ENCODE data around the gene PTPRG. TPM values are rescaled to one million over a fixed set of nuclear protein-coding genes. Genes with fewer than 3 reads are reported as not detected.

The PTPRG gene
- total RNA-seq, 3 donors from 2014 or later, result 28.9 to 54.7 (median 40.4) TPM

DNA sequence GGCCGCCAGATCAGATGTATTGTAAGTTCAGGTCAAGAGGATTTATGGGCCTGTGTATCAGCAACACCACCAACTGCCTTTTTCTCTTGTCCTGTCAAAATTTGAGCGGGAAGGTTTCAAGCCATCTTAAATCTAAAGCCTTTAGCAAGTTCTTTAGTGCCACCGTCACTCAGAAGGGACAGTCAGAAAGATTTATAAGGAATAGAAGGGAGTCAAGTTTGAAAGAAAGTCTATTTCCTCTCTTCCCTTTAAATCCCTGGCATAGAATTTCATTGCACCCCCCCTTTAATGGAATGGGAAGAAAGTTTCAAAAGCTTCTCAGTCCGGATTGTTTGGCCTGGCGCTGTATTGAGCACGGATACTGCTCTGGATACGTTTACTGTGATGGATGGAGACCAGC lies 452.6 kb downstream of the PTPRG start:
- ATAC-seq, result no peak
- H3K4me1 ChIP-seq (ENCODE audit: low read depth), result no peaks in the 10 kb centered on the region
- TF ChIP-seq, protein P1, sequence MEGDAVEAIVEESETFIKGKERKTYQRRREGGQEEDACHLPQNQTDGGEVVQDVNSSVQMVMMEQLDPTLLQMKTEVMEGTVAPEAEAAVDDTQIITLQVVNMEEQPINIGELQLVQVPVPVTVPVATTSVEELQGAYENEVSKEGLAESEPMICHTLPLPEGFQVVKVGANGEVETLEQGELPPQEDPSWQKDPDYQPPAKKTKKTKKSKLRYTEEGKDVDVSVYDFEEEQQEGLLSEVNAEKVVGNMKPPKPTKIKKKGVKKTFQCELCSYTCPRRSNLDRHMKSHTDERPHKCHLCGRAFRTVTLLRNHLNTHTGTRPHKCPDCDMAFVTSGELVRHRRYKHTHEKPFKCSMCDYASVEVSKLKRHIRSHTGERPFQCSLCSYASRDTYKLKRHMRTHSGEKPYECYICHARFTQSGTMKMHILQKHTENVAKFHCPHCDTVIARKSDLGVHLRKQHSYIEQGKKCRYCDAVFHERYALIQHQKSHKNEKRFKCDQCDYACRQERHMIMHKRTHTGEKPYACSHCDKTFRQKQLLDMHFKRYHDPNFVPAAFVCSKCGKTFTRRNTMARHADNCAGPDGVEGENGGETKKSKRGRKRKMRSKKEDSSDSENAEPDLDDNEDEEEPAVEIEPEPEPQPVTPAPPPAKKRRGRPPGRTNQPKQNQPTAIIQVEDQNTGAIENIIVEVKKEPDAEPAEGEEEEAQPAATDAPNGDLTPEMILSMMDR (IDR thresholded peaks at IDR 0.05), result no peak
- no peak for DNase-seq
- H3K36me3 ChIP-seq (ENCODE audit: low read depth), result no peaks in the 10 kb centered on the region
- intact Hi-C loops (cut with DNase I, micrococcal nuclease), result no loop called here
- no peaks in the 10 kb centered on the region for H3K9me3 ChIP-seq
- H3K4me3 ChIP-seq, result no peak overlapping the region

DNA sequence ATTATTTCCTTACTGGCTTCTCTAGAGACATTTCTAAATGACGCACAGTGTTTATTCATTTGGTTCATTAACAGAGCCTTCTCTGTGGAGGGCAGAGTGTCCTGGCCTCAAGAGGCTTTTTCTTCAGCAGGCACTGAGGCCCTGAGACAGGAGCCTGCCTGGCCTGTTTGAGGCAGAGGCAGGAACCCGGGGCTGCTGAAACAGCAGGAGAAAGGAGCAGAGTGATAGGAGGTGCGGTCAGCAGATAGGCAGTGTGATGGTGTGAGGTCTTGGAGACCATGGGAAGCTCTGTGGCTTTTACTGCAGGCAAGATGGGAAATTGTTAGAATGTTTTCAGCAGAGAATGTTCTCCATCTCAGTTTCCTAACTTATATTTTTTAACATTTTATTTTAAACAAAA lies 453.7 kb downstream of the PTPRG start:
- H3K9me3 ChIP-seq, result no peaks in the 10 kb centered on the region
- no peak for ATAC-seq

DNA sequence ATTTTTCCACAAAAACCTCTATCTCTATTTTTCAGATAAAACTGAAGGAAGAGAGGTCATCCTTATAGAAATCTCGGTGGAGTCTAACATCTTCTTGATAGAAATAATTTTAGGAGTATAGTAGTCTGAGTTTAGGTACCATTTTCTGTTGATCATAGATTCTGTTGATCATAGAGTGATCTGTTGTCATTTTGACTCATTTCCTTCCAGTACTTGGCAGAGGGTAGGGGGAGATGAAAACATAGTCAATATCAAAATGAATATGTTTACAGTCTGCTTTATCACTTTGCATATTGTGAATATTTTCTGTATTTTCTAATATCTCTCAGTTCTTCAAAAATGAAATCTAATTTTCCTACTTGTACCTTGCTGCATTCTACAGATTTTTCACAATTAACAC lies 458.5 kb downstream of the PTPRG start:
- intact Hi-C loops (cut with DNase I, micrococcal nuclease), result no loop called here

More for the DNA sequence above, 453.7 kb downstream of the PTPRG start:
- Histone ChIP-seq H3K4me3 (no peak overlapping the region), H3K4me1 (ENCODE audit: low read depth) (no peaks in the 10 kb centered on the region), H3K36me3 (ENCODE audit: low read depth) (no peaks in the 10 kb centered on the region)
- no peak for DNase-seq
- intact Hi-C loops (cut with DNase I, micrococcal nuclease), result no loop called here
- TF ChIP-seq, protein P1 (IDR thresholded peaks at IDR 0.05), result no peak

DNA sequence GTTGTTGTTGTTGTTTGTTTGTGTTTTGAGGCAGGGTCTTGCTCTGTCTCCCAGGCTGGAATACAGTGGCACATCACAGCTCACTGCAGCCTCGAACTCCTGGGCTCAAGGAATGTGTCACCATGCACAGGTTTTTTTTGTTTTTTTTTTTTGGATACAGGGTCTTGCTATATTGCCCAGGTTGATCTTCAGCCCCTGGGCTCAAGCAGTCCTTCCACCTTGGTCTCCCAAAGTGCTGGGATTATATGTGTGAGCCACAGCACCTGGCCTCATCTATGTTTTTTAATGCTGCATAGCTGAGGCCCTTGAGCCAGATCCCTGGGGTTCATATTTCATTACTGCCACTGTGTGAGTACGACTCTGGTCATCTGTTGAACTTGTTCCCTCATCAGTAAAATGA lies 459.3 kb downstream of the PTPRG start:
- no peaks in the 10 kb centered on the region for H3K36me3 ChIP-seq (ENCODE audit: low read depth)
- H3K9me3 ChIP-seq, result no peaks in the 10 kb centered on the region
- no peak overlapping the region for H3K4me3 ChIP-seq
- TF ChIP-seq, protein P1 (IDR thresholded peaks at IDR 0.05), result no peak
- DNase-seq, result no peak
- no peaks in the 10 kb centered on the region for H3K4me1 ChIP-seq (ENCODE audit: low read depth)
- no peak for ATAC-seq
- intact Hi-C loops (cut with DNase I, micrococcal nuclease), result no loop called here

More for the DNA sequence above, 458.5 kb downstream of the PTPRG start:
- no peaks in the 10 kb centered on the region for H3K36me3 ChIP-seq (ENCODE audit: low read depth)
- ATAC-seq (no peak), DNase-seq (no peak)
- H3K4me1 ChIP-seq (ENCODE audit: low read depth), result no peaks in the 10 kb centered on the region
- no peaks in the 10 kb centered on the region for H3K9me3 ChIP-seq
- TF ChIP-seq, protein P1 (IDR thresholded peaks at IDR 0.05), result no peak
- H3K4me3 ChIP-seq, result no peak overlapping the region

DNA sequence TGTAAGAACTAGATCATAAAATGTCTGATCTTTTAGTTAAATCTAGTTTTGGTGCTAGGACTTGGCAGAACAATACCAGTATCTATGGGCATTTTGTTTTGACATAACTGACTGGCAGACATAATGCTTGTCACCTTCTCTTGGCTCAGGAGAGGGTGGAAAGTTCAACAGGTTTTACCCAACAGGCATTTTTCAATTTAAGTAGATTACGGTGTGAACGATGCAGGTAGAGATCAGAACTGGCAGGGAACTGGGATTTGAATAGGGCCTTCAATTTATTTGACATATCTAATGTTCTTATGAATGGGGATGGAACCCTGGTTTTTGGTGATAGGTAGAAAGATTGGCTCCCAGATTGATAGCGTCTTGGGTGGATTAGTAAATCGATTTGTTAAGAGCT lies 460.9 kb downstream of the PTPRG start:
- H3K4me3 ChIP-seq, result no peak overlapping the region
- H3K4me1 ChIP-seq (ENCODE audit: low read depth), result no peaks in the 10 kb centered on the region
- no peak for ATAC-seq
- no peak for DNase-seq
- TF ChIP-seq, protein P1 (IDR thresholded peaks at IDR 0.05), result no peak
- no peaks in the 10 kb centered on the region for H3K9me3 ChIP-seq
- intact Hi-C loops (cut with DNase I, micrococcal nuclease), result no loop called here
- no peaks in the 10 kb centered on the region for H3K36me3 ChIP-seq (ENCODE audit: low read depth)

DNA sequence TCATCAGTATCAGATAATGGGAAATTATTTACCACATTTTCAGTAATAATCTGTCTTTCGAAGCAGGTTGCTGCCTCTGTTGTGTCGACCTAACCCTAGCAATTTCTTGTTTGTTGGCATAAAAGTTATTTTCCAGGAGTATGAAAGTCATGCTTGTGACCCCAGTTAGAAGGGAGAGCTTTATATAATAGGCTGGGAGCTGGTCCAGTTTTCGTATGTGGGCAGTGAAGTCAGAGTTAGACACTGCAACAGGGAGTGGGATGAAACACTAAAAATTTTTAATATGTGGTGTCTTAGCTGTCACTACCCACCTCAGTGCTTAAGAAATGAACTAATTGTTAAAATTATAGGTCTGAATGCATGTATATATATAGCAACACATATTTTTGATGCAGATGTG lies 463.5 kb downstream of the PTPRG start:
- Histone ChIP-seq H3K36me3 (ENCODE audit: low read depth) (no peaks in the 10 kb centered on the region), H3K4me1 (ENCODE audit: low read depth) (no peaks in the 10 kb centered on the region), H3K4me3 (no peak overlapping the region), H3K9me3 (no peaks in the 10 kb centered on the region)
- intact Hi-C loops (cut with DNase I, micrococcal nuclease), result no loop called here
- ATAC-seq, result no peak
- DNase-seq, result no peak
- TF ChIP-seq, protein P1 (IDR thresholded peaks at IDR 0.05), result no peak

Data from mucosa of descending colon (tissue), 3 donors.